GM19438 (cell line): ENCODE results near the gene LGALS3BP.
"Not testable (repeated sequence)": the region's sequence is repeated elsewhere in the genome, so short reads cannot be mapped to it uniquely, and the experiment has no call there.

Experiments
- ATAC-seq: cut with Tn5 transposase; IDR thresholded peaks from one replicate; pipeline ENCODE4 v1.9.1; 2021; ENCODE audit warnings: low read depth; ENCODE audit not compliant: unreplicated experiment

LGALS3BP gene

GRCh38 chr17:78979780-78980623, at the start of gene LGALS3BP:
LGALS3BP (minus strand) TSS chr17:78979923; CDS start chr17:78977191, 2,732 bp downstream.
- ATAC-seq = no peak

GRCh38 chr17:79028496-79029326, 49.0 kb upstream of the LGALS3BP start:
- no peak for ATAC-seq

GRCh38 chr17:79027925-79028491, 48.3 kb upstream of the LGALS3BP start:
- no peak for ATAC-seq

GRCh38 chr17:79027274-79027924, 47.7 kb upstream of the LGALS3BP start:
- ATAC-seq = no peak

- no peak for ATAC-seq
Observed at GRCh38 chr17:79026376-79027273, 46.9 kb upstream of the LGALS3BP start.

GRCh38 chr17:79024901-79025737, 45.4 kb upstream of the LGALS3BP start:
- ATAC-seq = no peak

GRCh38 chr17:79023886-79024771, 44.4 kb upstream of the LGALS3BP start, which contains the start of gene C1QTNF1:
C1QTNF1 (plus strand) TSS chr17:79024169; CDS start chr17:79043969, 19,800 bp downstream.
- no peak for ATAC-seq

- no peak for ATAC-seq
Observed at GRCh38 chr17:79023180-79023705, 43.5 kb upstream of the LGALS3BP start.

GRCh38 chr17:79022507-79022991, 42.8 kb upstream of the LGALS3BP start:
- no peak for ATAC-seq

GRCh38 chr17:79021929-79022328, 42.2 kb upstream of the LGALS3BP start:
- not testable (repeated sequence) for ATAC-seq

- ATAC-seq = no peak
Observed at GRCh38 chr17:79020631-79021301, 41.0 kb upstream of the LGALS3BP start.

- ATAC-seq = no peak
Observed at GRCh38 chr17:79019632-79020584, 40.2 kb upstream of the LGALS3BP start.

- no peak for ATAC-seq
Observed at GRCh38 chr17:79019261-79019631, 39.5 kb upstream of the LGALS3BP start.

GRCh38 chr17:79018370-79018695, 38.6 kb upstream of the LGALS3BP start:
- no peak for ATAC-seq

- no peak for ATAC-seq
Observed at GRCh38 chr17:79017546-79018369, 38.0 kb upstream of the LGALS3BP start.
